SH-SY5Y (cell line): ENCODE data around the gene DIABLO.

Source experiments
- GATA2 ChIP-seq: IDR thresholded peaks from 2 replicates; pipeline ENCODE4 v1.6.1; 2011; ENCODE audit warnings: mild to moderate bottlenecking, low read depth, low read length
- GATA3 ChIP-seq: IDR thresholded peaks from 2 replicates; pipeline ENCODE4 v1.6.1; 2011; ENCODE audit warnings: low read depth, mild to moderate bottlenecking, low read length, moderate library complexity

GRCh38 chr12:122232691-122233090 lies 6.8 kb upstream of the DIABLO start:
- TF ChIP-seq GATA2, result no peak
- no peak for TF ChIP-seq GATA3
